TTC549 (cell line): ENCODE results near the gene PSMB10.
A peak's percentile ranks its signal among the peaks of the same experiment; 100 is the strongest.
"Not testable (repeated sequence)": the region's sequence is repeated elsewhere in the genome, so short reads cannot be mapped to it uniquely, and the experiment has no call there.

ENCODE experiments used
- FAIRE-seq: peaks from 2 replicates; lab custom pipeline; 2012; peaks lifted over from hg19 to GRCh38; lab: Jason Lieb, UNC

PSMB10 gene

GRCh38 chr16:67942200-67942509 lies 5.5 kb upstream of the PSMB10 start:
- no peak for FAIRE-seq

GRCh38 chr16:67941469-67942199 lies 5.0 kb upstream of the PSMB10 start:
- FAIRE-seq, result no peak

- no peak for FAIRE-seq
Measured at GRCh38 chr16:67940446-67941089, 3.9 kb upstream of the PSMB10 start.

- FAIRE-seq, result no peak
Measured at GRCh38 chr16:67939507-67940445, 3.1 kb upstream of the PSMB10 start.

GRCh38 chr16:67937713-67938112 lies 1.1 kb upstream of the PSMB10 start:
- FAIRE-seq, result not testable (repeated sequence)

- no peak for FAIRE-seq
Measured at GRCh38 chr16:67936880-67937605, 393 bp upstream of the PSMB10 start.

- FAIRE-seq, result peak; percentile 86
Measured at GRCh38 chr16:67935402-67936123, 1.1 kb downstream of the PSMB10 start.

GRCh38 chr16:67935101-67935401 lies 1.6 kb downstream of the PSMB10 start:
- no peak for FAIRE-seq

- no peak for FAIRE-seq
Measured at GRCh38 chr16:67934306-67935100, 2.1 kb downstream of the PSMB10 start.

GRCh38 chr16:67933805-67934204 lies 2.8 kb downstream of the PSMB10 start:
- no peak for FAIRE-seq

- FAIRE-seq, result no peak
Measured at GRCh38 chr16:67932462-67932840, 4.2 kb downstream of the PSMB10 start.

- no peak for FAIRE-seq
Measured at GRCh38 chr16:67931712-67932461, 4.8 kb downstream of the PSMB10 start, which contains the start of gene CTRL. Gene CTRL, minus strand, starts transcription at chr16:67931862. Its CDS starts 10 bp downstream, at chr16:67931852.

GRCh38 chr16:67930678-67931211 lies 5.9 kb downstream of the PSMB10 start:
- no peak for FAIRE-seq

GRCh38 chr16:67930191-67930590 lies 6.5 kb downstream of the PSMB10 start:
- no peak for FAIRE-seq

- FAIRE-seq, result no peak
Measured at GRCh38 chr16:67928561-67929364, 7.9 kb downstream of the PSMB10 start.

GRCh38 chr16:67928147-67928546 lies 8.5 kb downstream of the PSMB10 start:
- FAIRE-seq, result no peak

- no peak for FAIRE-seq
Measured at GRCh38 chr16:67927131-67927941, 9.3 kb downstream of the PSMB10 start.

- no peak for FAIRE-seq
Measured at GRCh38 chr16:67926181-67926750, 10.4 kb downstream of the PSMB10 start.
